IMR-90 (cell line): ENCODE measurements around the gene CD96. TPM values are rescaled to one million over a fixed set of nuclear protein-coding genes. Genes with fewer than 3 reads are reported as not detected.

Experiments used
- ATAC-seq: fragments of 200-7000 bp; cut with Tn5 transposase; 2 replicates; pipeline ENCODE4 v1.9.1; 2020; ENCODE audit warnings: low read depth, mild to moderate bottlenecking, moderate library complexity
- BruUV-seq: library from RNA; stranded (reverse); fragments of 400-500 nt; replicated peaks from 2 replicates; lab custom pipeline; 2021; lab: Mats Ljungman, UMichigan
- CTCF ChIA-PET: fragments of 300-600 bp; formaldehyde crosslinking; extraction: SDS; loops from one replicate; lab custom pipeline; 2021; ENCODE audit warnings: antibody characterized with exemption; lab: Yijun Ruan, JAX
- POLR2A ChIA-PET: fragments of 300-600 bp; sonication (Branson Sonifier 250); formaldehyde crosslinking; loops from one replicate; lab custom pipeline; 2022; ENCODE audit warnings: antibody characterized with exemption; ENCODE audit not compliant: unreplicated experiment; lab: Charles Lee
- DNase-seq: peaks from one replicate; pipeline ENCODE4 v3.0.0; 2013
- H2AFZ ChIP-seq: replicated peaks from 2 replicates; pipeline ENCODE3; 2013; ENCODE audit warnings: low read length, mild to moderate bottlenecking; ENCODE audit not compliant: poor library complexity
- H2AK5ac ChIP-seq: 2 replicates; pipeline ENCODE4 v1.6.1; 2013; ENCODE audit warnings: low read depth, low read length, inconsistent platforms
- H2AK9ac ChIP-seq: replicated peaks from 2 replicates; pipeline ENCODE3; 2013; ENCODE audit warnings: mild to moderate bottlenecking, low read depth, low read length, moderate library complexity; ENCODE audit not compliant: poor library complexity
- H2BK120ac ChIP-seq: 2 replicates; pipeline ENCODE4 v1.6.1; 2013; ENCODE audit warnings: low read depth, low read length, inconsistent platforms
- H2BK15ac ChIP-seq: 3 replicates; pipeline ENCODE4 v1.6.1; 2013; ENCODE audit warnings: low read depth, low read length, inconsistent platforms
- H2BK20ac ChIP-seq: 2 replicates; pipeline ENCODE4 v1.6.1; 2013; ENCODE audit warnings: low read depth, mild to moderate bottlenecking, inconsistent platforms, low read length, moderate library complexity
- H2BK5ac ChIP-seq: 2 replicates; pipeline ENCODE4 v1.6.1; 2013; ENCODE audit warnings: mild to moderate bottlenecking, low read depth, low read length, inconsistent platforms; ENCODE audit not compliant: poor library complexity, severe bottlenecking
- H3K14ac ChIP-seq: replicated peaks from 2 replicates; pipeline ENCODE4 v1.6.1; 2013; ENCODE audit warnings: low read depth, low read length, inconsistent platforms
- H3K18ac ChIP-seq: 2 replicates; pipeline ENCODE4 v1.6.1; 2013; ENCODE audit warnings: low read depth, low read length, control low read depth
- H3K23ac ChIP-seq: 2 replicates; pipeline ENCODE4 v1.6.1; 2013; ENCODE audit warnings: low read depth, low read length, inconsistent platforms
- H3K27ac ChIP-seq: 2 replicates; pipeline ENCODE4 v1.5.1; 2013; ENCODE audit warnings: mild to moderate bottlenecking, control low read depth, low read length; ENCODE audit not compliant: insufficient read depth
- H3K27me3 ChIP-seq: 2 replicates; pipeline ENCODE4 v1.6.1; 2013; ENCODE audit warnings: low read length; ENCODE audit not compliant: control insufficient read depth, insufficient read depth
- H3K36me3 ChIP-seq: 2 replicates; pipeline ENCODE4 v1.6.1; 2013; ENCODE audit warnings: low read length, mixed read lengths; ENCODE audit not compliant: control insufficient read depth, insufficient read depth
- H3K4ac ChIP-seq: 2 replicates; pipeline ENCODE4 v1.6.1; 2013; ENCODE audit warnings: low read depth, low read length, inconsistent platforms
- H3K4me1 ChIP-seq: 2 replicates; pipeline ENCODE4 v1.6.1; 2013; ENCODE audit warnings: low read length, mixed read lengths; ENCODE audit not compliant: control insufficient read depth, insufficient read depth
- H3K4me2 ChIP-seq: 2 replicates; pipeline ENCODE4 v1.6.1; 2013; ENCODE audit warnings: low read depth, mild to moderate bottlenecking, control low read depth, low read length, moderate library complexity
- H3K4me3 ChIP-seq: 2 replicates; pipeline ENCODE4 v1.5.1; 2013; ENCODE audit warnings: low read depth, mild to moderate bottlenecking, control low read depth, low read length, moderate library complexity; ENCODE audit not compliant: insufficient read depth
- H3K56ac ChIP-seq: 2 replicates; pipeline ENCODE4 v1.6.1; 2013; ENCODE audit warnings: low read length, inconsistent platforms; ENCODE audit not compliant: insufficient read depth; ENCODE audit errors: extremely low read depth
- H3K79me1 ChIP-seq, 2 experiments: 2 replicates each; pipeline ENCODE4 v1.6.1; 2013; ENCODE audit warnings: low read length in 2 of 2, inconsistent platforms in 1 of 2, low read depth in 1 of 2
- H3K9ac ChIP-seq: 2 replicates; pipeline ENCODE4 v1.6.1; 2013; ENCODE audit warnings: low read depth, low read length, control low read depth
- H3K9me1 ChIP-seq: 2 replicates; pipeline ENCODE4 v1.6.1; 2013; ENCODE audit warnings: low read length, inconsistent platforms; ENCODE audit not compliant: insufficient read depth
- H3K9me3 ChIP-seq: 2 replicates; pipeline ENCODE4 v1.6.1; 2013; ENCODE audit warnings: low read length; ENCODE audit not compliant: control insufficient read depth, insufficient read depth
- H4K20me1 ChIP-seq: 2 replicates; pipeline ENCODE4 v1.6.1; 2013; ENCODE audit warnings: low read length, inconsistent platforms; ENCODE audit not compliant: insufficient read depth
- H4K5ac ChIP-seq: 2 replicates; pipeline ENCODE4 v1.6.1; 2013; ENCODE audit warnings: mild to moderate bottlenecking, low read depth, low read length, control low read depth
- H4K8ac ChIP-seq, 2 experiments: 2 replicates each; pipeline ENCODE4 v1.6.1; 2013; ENCODE audit warnings: low read depth in 2 of 2, low read length in 2 of 2, control low read depth in 1 of 2, inconsistent platforms in 1 of 2
- H4K91ac ChIP-seq: 2 replicates; pipeline ENCODE4 v1.6.1; 2013; ENCODE audit warnings: low read depth, low read length, inconsistent platforms; ENCODE audit not compliant: insufficient read depth
- BHLHE40 ChIP-seq: fragments of 150-350 bp; IDR thresholded peaks from 2 replicates; pipeline ENCODE4 v1.6.1; 2016; ENCODE audit warnings: mild to moderate bottlenecking, low read depth, low read length
- CEBPB ChIP-seq: IDR thresholded peaks from 2 replicates; pipeline ENCODE4 v1.6.1; 2012; ENCODE audit warnings: low read depth, low read length, improper control_type of control experiment
- MXI1 ChIP-seq: IDR thresholded peaks from 2 replicates; pipeline ENCODE4 v1.6.1; 2012; ENCODE audit warnings: low read depth, mild to moderate bottlenecking, low read length, moderate library complexity, borderline replicate concordance
- RAD21 ChIP-seq: IDR thresholded peaks from 2 replicates; pipeline ENCODE4 v1.6.1; 2012; ENCODE audit warnings: low read length, improper control_type of control experiment
- WGBS, 2 experiments: methylation state at CpG; one replicate each; pipeline versions ENCODE4 v1.1.5 to v1.1.7; 2013; ENCODE audit warnings: missing lambda C conversion rate in 2 of 2; ENCODE audit not compliant: insufficient read length in 1 of 2; ENCODE audit errors: extremely low coverage in 2 of 2; 5-methylcytosine and 5-hydroxymethylcytosine counted together
- dilution Hi-C: fragments of 300-500 bp; cut with HindIII; formaldehyde crosslinking; loops from one replicate; pipeline ENCODE4 v1.14.3; 2018; ENCODE audit warnings: low sequenced_read_pairs; ENCODE audit not compliant: unreplicated experiment
- in situ Hi-C: fragments of 300-500 bp; cut with MboI; formaldehyde crosslinking; loops from 3 replicates; pipeline ENCODE4 v1.14.3; 2019; ENCODE audit warnings: low sequenced_read_pairs, inconsistent platforms, mixed read lengths
- intact Hi-C: fragments of 100-400 bp; cut with micrococcal nuclease; formaldehyde crosslinking; loops from 2 replicates; pipeline ENCODE4 v1.10.0; 2022
- polyA plus RNA-seq, 3 experiments: library from polyadenylated mRNA; depleted of rRNA; stranded (reverse); fragments of >200 nt; gene quantifications; 2 replicates each; pipeline ENCODE4 v1.2.3, GENCODE V29; 2012; ENCODE audit warnings: low replicate concordance in 1 of 3
- total RNA-seq: library from RNA; depleted of rRNA; stranded (reverse); fragments of >200 nt; gene quantifications from 2 replicates; pipeline ENCODE4 v1.2.3, GENCODE V29; 2012
- TF ChIP-seq, protein P1 (sequence below): conservative IDR thresholded peaks from 2 replicates; pipeline ENCODE4 v1.5.1; 2012; ENCODE audit warnings: mild to moderate bottlenecking, low read depth, low read length, improper control_type of control experiment
- TF ChIP-seq, protein P2 (sequence below): fragments of 150-350 bp; IDR thresholded peaks from 2 replicates; pipeline ENCODE4 v1.6.1; 2016; ENCODE audit warnings: low read depth, mild to moderate bottlenecking, low read length, moderate library complexity, borderline replicate concordance

Gene CD96
- total and polyA plus RNA-seq, 2 of the 4 experiments (the other 2 are of a cell fraction) = 0.05 to 0.18 TPM

DNA sequence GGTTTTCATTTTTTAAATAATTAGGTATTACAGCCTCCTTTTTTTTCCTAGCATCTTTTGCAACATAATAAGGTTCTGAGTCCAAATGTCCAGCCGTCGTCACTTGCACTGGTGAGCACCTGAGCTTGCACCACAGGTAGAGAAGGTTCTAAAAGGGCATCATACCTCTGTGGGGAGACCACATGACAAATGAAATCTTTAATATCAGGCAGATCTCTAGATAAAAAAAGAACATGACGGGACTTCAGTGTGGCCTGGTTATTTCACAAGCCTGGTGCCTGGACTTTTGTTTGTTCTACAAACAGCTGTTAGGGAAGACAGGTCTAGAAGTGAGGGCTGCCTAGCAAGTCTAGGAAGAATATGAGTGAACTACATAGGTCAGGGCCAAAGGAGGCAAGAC is 49.6 kb downstream of the CD96 start:
- no peak for TF ChIP-seq RAD21
- TF ChIP-seq, protein P1, sequence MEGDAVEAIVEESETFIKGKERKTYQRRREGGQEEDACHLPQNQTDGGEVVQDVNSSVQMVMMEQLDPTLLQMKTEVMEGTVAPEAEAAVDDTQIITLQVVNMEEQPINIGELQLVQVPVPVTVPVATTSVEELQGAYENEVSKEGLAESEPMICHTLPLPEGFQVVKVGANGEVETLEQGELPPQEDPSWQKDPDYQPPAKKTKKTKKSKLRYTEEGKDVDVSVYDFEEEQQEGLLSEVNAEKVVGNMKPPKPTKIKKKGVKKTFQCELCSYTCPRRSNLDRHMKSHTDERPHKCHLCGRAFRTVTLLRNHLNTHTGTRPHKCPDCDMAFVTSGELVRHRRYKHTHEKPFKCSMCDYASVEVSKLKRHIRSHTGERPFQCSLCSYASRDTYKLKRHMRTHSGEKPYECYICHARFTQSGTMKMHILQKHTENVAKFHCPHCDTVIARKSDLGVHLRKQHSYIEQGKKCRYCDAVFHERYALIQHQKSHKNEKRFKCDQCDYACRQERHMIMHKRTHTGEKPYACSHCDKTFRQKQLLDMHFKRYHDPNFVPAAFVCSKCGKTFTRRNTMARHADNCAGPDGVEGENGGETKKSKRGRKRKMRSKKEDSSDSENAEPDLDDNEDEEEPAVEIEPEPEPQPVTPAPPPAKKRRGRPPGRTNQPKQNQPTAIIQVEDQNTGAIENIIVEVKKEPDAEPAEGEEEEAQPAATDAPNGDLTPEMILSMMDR = no peak
- TF ChIP-seq, protein P2, sequence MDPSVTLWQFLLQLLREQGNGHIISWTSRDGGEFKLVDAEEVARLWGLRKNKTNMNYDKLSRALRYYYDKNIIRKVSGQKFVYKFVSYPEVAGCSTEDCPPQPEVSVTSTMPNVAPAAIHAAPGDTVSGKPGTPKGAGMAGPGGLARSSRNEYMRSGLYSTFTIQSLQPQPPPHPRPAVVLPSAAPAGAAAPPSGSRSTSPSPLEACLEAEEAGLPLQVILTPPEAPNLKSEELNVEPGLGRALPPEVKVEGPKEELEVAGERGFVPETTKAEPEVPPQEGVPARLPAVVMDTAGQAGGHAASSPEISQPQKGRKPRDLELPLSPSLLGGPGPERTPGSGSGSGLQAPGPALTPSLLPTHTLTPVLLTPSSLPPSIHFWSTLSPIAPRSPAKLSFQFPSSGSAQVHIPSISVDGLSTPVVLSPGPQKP = no peak
- TF ChIP-seq BHLHE40 = no peak
- TF ChIP-seq CEBPB = peak; percentile 6; the same call in 1 of the 2 replicates
- TF ChIP-seq MXI1 = no peak
- DNase-seq (peak; percentile 10), ATAC-seq (peak; percentile 15)
- Histone ChIP-seq H3K23ac (peak overlapping the region; percentile 97), H3K14ac (peak overlapping the region; percentile 88), H4K8ac (peak overlapping the region; percentile 82 to 87), H2BK15ac (peak overlapping the region; percentile 94), H3K9ac (no peak overlapping the region), H3K9me1 (peaks cover 30% of the 10 kb centered on the region), H3K27ac (peak overlapping the region; percentile 76), H3K36me3 (no peaks in the 10 kb centered on the region), H2BK20ac (peak overlapping the region; percentile 99), H3K4me3 (no peak overlapping the region), H3K56ac (peak overlapping the region; percentile 97), H2BK120ac (peak overlapping the region; percentile 99), H3K4me1 (peaks cover 24% of the 10 kb centered on the region), H3K18ac (peak overlapping the region; percentile 56; the same call in 1 of the 2 replicates), H2AFZ (peak overlapping the region; percentile 52), H2AK9ac (peak overlapping the region; percentile 48), H2AK5ac (peak overlapping the region; percentile 97), H4K5ac (peak overlapping the region; percentile 19; the same call in 1 of the 2 replicates), H3K9me3 (no peaks in the 10 kb centered on the region), H4K20me1 (no peaks in the 10 kb centered on the region), H3K27me3 (no peaks in the 10 kb centered on the region), H3K4ac (peak overlapping the region; percentile 99), H3K4me2 (no peak overlapping the region), H2BK5ac (peak overlapping the region; percentile 95), H4K91ac (peak overlapping the region; percentile 98), H3K79me1 (peaks cover 0 to 11% of the 10 kb centered on the region in 2 experiments; a peak in 2 of 4 replicates)
- intact Hi-C loops (no loop called here), in situ Hi-C loops (loop anchor here (25.0 kb wide), 2 partner anchors 271 to 371 kb away; partner anchors contain the start of gene PHLDB2), dilution Hi-C loops (no loop called here)
- ChIA-PET CTCF (interaction anchor here (0.6 to 2.5 kb wide), 2 partner anchors 13 to 75 kb away, joined by 3 to 10 read pairs; no protein-coding TSS in a partner anchor), POLR2A (no interaction called here)
- no TSS peak for BruUV-seq
- WGBS, 2 experiments = no CpG with 5 or more reads among the region's 3 CpGs
